Astrocyte of the cerebellum (primary cell): Measurements from ENCODE around the gene IFITM1.
"Not testable (repeated sequence)": the region's sequence is repeated elsewhere in the genome, so short reads cannot be mapped to it uniquely, and the experiment has no call there.

Experiments
- DNase-seq: peaks from one replicate; pipeline ENCODE4 v3.0.0-alpha.2; 2011; ENCODE audit warnings: low read depth
- H3K4me3 ChIP-seq: 2 replicates; pipeline ENCODE4 v1.5.1; 2011; ENCODE audit warnings: mild to moderate bottlenecking, low read depth, low read length, moderate library complexity
- in situ Hi-C: cut with HindIII; loops from 2 replicates; pipeline ENCODE4 v1.10.0; 2017; ENCODE audit warnings: low sequenced_read_pairs
- TF ChIP-seq, protein P1 (sequence below): IDR thresholded peaks from 2 replicates; pipeline ENCODE4 v1.5.1; 2012; ENCODE audit warnings: low read length, low read depth, moderate library complexity, mild to moderate bottlenecking; ENCODE audit errors: missing control alignments

The IFITM1 gene

DNA sequence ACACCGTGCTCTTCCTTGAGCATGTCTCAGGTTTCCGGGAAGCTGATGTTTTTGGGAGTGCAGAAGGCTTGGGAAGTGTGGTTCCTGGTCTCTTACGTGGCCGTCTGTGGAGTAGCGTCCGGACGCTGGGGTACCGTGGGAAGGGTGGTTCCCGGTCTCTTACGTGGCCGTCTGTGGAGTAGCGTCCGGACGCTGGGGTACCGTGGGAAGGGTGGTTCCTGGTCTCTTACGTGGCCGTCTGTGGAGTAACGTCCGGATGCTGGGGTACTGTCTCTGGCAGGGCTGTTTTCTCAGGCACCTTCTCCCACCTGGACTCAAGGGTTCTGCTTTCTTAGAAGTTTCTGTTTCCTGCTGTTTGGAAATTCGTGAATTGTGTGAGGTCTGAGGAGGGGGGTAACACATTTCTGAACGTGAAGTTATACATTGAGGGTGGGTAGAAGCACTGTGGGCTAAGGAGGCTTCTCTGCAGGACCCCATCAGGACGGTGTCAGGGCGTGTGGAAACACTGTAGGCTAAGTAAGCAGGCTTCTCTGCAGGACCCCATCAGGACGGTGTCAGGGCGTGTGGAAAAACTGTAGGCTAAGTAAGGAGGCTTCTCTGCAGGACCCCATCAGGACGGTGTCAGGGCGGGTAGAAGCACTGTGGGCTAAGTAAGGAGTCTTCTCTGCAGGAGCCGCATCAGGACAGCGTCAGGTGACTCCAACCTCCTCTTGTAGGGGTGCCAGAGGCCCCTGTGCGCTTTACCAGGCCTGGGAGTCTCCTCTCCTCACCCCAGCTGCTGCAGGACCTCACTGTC is 12.2 kb downstream of the IFITM1 start:
- in situ Hi-C loops = no loop called here

DNA sequence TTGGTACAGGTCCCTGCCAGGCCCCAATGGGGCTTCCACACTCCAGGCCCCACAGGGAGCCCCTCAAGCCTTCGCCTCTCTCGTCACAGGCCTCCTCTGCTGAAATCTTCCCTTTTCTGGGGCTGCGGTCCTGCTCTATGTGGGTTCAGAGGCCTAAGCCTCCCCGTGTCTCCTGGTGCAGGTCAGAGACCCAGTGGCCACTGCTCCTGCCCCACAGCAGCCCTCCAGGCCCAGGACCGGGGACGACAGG is 12.7 kb downstream of the IFITM1 start:
- in situ Hi-C loops = no loop called here
- DNase-seq = no peak
- no peak overlapping the region for H3K4me3 ChIP-seq
- TF ChIP-seq, protein P1, sequence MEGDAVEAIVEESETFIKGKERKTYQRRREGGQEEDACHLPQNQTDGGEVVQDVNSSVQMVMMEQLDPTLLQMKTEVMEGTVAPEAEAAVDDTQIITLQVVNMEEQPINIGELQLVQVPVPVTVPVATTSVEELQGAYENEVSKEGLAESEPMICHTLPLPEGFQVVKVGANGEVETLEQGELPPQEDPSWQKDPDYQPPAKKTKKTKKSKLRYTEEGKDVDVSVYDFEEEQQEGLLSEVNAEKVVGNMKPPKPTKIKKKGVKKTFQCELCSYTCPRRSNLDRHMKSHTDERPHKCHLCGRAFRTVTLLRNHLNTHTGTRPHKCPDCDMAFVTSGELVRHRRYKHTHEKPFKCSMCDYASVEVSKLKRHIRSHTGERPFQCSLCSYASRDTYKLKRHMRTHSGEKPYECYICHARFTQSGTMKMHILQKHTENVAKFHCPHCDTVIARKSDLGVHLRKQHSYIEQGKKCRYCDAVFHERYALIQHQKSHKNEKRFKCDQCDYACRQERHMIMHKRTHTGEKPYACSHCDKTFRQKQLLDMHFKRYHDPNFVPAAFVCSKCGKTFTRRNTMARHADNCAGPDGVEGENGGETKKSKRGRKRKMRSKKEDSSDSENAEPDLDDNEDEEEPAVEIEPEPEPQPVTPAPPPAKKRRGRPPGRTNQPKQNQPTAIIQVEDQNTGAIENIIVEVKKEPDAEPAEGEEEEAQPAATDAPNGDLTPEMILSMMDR = no peak

More for the DNA sequence above, 12.2 kb downstream of the IFITM1 start:
- DNase-seq = no peak
- no peak overlapping the region for H3K4me3 ChIP-seq
- TF ChIP-seq, protein P1 = no peak

GRCh38 chr11:326842-327580 is 13.2 kb downstream of the IFITM1 start:
- DNase-seq = no peak
- in situ Hi-C loops = no loop called here
- no peak overlapping the region for H3K4me3 ChIP-seq
- TF ChIP-seq, protein P1 = no peak

- H3K4me3 ChIP-seq = no peak overlapping the region
- DNase-seq = no peak
- in situ Hi-C loops = no loop called here
- TF ChIP-seq, protein P1 = no peak
Measured at GRCh38 chr11:327581-327923, 13.7 kb downstream of the IFITM1 start.

DNA sequence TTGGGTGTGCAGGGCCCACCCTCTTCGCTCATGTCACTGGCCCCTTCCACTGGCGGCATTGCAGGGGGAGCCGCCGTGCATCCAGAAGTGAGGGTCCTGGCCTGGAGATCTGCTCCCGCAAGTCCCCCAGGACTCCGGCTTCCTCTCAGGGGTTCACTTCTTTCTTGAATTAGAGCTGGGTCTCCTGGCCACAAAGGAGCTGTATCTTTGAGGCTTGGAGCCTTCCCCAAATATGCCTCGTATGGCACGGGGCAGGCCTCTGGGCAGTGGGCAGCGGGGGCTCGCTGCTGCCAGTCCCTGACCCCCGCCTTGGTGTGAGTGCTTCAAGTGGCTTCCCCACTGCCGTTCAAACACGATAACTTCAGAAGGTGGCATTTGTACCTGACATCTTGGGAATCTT is 14.2 kb downstream of the IFITM1 start:
- H3K4me3 ChIP-seq = no peak overlapping the region
- DNase-seq = no peak
- TF ChIP-seq, protein P1 = no peak
- in situ Hi-C loops = no loop called here

- DNase-seq, in situ Hi-C loops, H3K4me3 ChIP-seq: not testable (repeated sequence)
Measured at GRCh38 chr11:328516-329100, 14.8 kb downstream of the IFITM1 start.

GRCh38 chr11:329886-330253 is 16.0 kb downstream of the IFITM1 start:
- H3K4me3 ChIP-seq = no peak overlapping the region
- no peak for DNase-seq
- TF ChIP-seq, protein P1 = no peak
- in situ Hi-C loops = no loop called here
